ENCODE data around the gene C17orf107. TPM values are rescaled to one million over a fixed set of nuclear protein-coding genes. Genes with fewer than 3 reads are reported as not detected.

The C17orf107 gene
- total and polyA plus RNA-seq, 7 donors = 0.01 to 0.30 (median 0.10) TPM; not detected in 2

DNA sequence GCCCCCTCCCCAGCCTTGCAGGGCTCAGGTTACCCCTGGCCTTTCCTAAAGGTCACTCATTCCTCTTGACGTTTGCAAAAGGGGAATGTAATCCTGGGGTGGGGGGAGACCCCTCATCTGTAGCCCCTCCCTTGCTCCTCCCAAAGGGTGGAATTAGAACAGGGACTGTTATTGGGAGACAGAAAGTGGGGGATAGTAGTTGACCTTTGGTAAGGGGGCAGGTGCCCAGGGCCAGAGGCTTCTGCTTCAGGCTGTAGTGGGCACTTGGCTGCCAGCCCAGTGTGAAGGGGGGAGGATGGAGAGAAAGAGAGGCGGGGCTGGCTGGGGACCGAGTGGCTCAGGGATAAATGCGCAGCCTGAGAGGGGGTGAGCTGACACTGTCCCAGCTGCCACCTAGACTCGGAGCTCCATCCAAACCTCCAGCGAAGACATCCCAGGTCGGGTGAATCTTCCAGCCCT, 51.4 kb downstream of the C17orf107 start, which contains the start of gene ENO3:
Gene ENO3 (plus strand): TSS at position 374 of the 459 bp plus-strand sequence. CDS start 711 bp downstream, outside the sequence.
- Histone ChIP-seq H3K4me3 (peak within 1 kb of the TSS; percentile 97), H3K9me3 (no peaks in the 10 kb centered on the region), H3K27me3 (ENCODE audit: insufficient read depth in 3 of 3, low read length in 2 of 3) (no peaks in the 10 kb centered on the region), H3K27ac (peak within 1 kb of the TSS; percentile 96), H3K36me3 (ENCODE audit: insufficient read depth in 1 of 2, low read depth in 1 of 2) (peaks cover 0 to 26% of the 10 kb centered on the region in 2 donors), H3K4me1 (peaks cover 41% of the 10 kb centered on the region)
- intact Hi-C loops (cut with DNase I) = loop anchor here in 1 of 2 donors (2.0 kb wide), 1 partner anchor 16 kb away; the partner anchor contains the start of gene SPAG7
- DNase-seq = peak; percentile 59 to 77
- 11 to 17% (median 11%) methylated on average over 7 of the region's 7 CpGs for WGBS, 3 donors
- TF ChIP-seq, protein P1, sequence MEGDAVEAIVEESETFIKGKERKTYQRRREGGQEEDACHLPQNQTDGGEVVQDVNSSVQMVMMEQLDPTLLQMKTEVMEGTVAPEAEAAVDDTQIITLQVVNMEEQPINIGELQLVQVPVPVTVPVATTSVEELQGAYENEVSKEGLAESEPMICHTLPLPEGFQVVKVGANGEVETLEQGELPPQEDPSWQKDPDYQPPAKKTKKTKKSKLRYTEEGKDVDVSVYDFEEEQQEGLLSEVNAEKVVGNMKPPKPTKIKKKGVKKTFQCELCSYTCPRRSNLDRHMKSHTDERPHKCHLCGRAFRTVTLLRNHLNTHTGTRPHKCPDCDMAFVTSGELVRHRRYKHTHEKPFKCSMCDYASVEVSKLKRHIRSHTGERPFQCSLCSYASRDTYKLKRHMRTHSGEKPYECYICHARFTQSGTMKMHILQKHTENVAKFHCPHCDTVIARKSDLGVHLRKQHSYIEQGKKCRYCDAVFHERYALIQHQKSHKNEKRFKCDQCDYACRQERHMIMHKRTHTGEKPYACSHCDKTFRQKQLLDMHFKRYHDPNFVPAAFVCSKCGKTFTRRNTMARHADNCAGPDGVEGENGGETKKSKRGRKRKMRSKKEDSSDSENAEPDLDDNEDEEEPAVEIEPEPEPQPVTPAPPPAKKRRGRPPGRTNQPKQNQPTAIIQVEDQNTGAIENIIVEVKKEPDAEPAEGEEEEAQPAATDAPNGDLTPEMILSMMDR (IDR thresholded peaks at IDR 0.05) = no peak
- ATAC-seq = peak in 3 of 4 donors; percentile 14 to 41 (median 22)

DNA sequence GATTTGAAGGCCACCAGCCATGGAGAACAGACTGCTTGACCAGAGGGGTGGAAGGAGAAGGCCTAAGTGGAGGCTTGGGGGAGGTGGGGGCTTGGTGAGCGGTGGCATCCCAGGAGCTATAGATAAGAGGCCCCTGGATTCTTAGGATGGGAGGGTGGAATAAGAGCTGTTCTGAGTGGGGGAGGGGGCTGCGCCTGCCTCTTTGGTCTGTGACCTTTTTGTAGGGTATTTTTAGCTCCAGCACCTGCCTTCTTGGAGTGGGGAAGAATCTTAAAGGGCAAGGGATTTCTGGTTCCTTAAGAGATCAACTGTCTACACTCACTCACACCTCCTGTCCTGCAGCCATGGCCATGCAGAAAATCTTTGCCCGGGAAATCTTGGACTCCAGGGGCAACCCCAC, 52.1 kb downstream of the C17orf107 start:
- Histone ChIP-seq H3K9me3 (no peaks in the 10 kb centered on the region), H3K4me1 (peaks cover 34% of the 10 kb centered on the region), H3K36me3 (ENCODE audit: insufficient read depth in 1 of 2, low read depth in 1 of 2) (peaks cover 0 to 26% of the 10 kb centered on the region in 2 donors), H3K27me3 (ENCODE audit: insufficient read depth in 3 of 3, low read length in 2 of 3) (no peaks in the 10 kb centered on the region), H3K27ac (peak overlapping the region; percentile 96), H3K4me3 (peak overlapping the region; percentile 97)
- intact Hi-C loops (cut with DNase I) = loop anchor here in 1 of 2 donors (2.0 kb wide), 1 partner anchor 15 kb away; the partner anchor contains the start of gene SPAG7
- ATAC-seq (peak; percentile 11 to 50 (median 33)), DNase-seq (peak in 1 of 2 donors; percentile 78)
- 35 to 41% (median 37%) methylated on average over 3 of the region's 3 CpGs for WGBS, 3 donors
- TF ChIP-seq, protein P1 (IDR thresholded peaks at IDR 0.05) = no peak

Other genes starting within 250 kb of the C17orf107 start
- 10 to 100 TPM; 51.7 to 57.2 (median 55.5) TPM for gene PELP1, start 195.4 kb upstream of the C17orf107 start, total RNA-seq
- 10 to 100 TPM; 17.5 to 38.6 (median 20.4) TPM for gene PELP1, start 195.4 kb upstream of the C17orf107 start, polyA plus RNA-seq
- gene ARRB2, start 188.9 kb upstream of the C17orf107 start, total RNA-seq = 10 to 100 TPM; 12.1 to 16.5 (median 14.7) TPM
- 10 to 100 TPM in 1 of 3 donors, 1 to 10 TPM in 2; 6.6 to 11.8 (median 8.0) TPM for gene ARRB2, start 188.9 kb upstream of the C17orf107 start, polyA plus RNA-seq
- gene MED11, start 168.1 kb upstream of the C17orf107 start, total RNA-seq = 10 to 100 TPM; 19.2 to 26.6 (median 23.7) TPM
- gene MED11, start 168.1 kb upstream of the C17orf107 start, polyA plus RNA-seq = 10 to 100 TPM; 44.0 to 52.1 (median 46.3) TPM
- under 1 TPM in 3 of 4 donors, not detected in 1; 0.08 to 0.30 (median 0.15) TPM for gene ZMYND15, start 159.7 kb upstream of the C17orf107 start, total RNA-seq
- under 1 TPM in 2 of 3 donors, not detected in 1; 0.04 to 0.09 TPM for gene ZMYND15, start 159.7 kb upstream of the C17orf107 start, polyA plus RNA-seq
- gene CXCL16, start 159.6 kb upstream of the C17orf107 start, total RNA-seq = 1 to 10 TPM; 1.7 to 5.4 (median 2.8) TPM
- gene CXCL16, start 159.6 kb upstream of the C17orf107 start, polyA plus RNA-seq = under 1 TPM; 0.45 to 0.72 (median 0.48) TPM
- gene TM4SF5, start 127.7 kb upstream of the C17orf107 start, total RNA-seq = not detected
- under 1 TPM in 1 of 3 donors, not detected in 2; 0.34 TPM for gene TM4SF5, start 127.7 kb upstream of the C17orf107 start, polyA plus RNA-seq
- under 1 TPM; 0.42 to 0.84 (median 0.64) TPM for gene VMO1, start 113.2 kb upstream of the C17orf107 start, total RNA-seq
- 1 to 10 TPM in 2 of 3 donors, under 1 TPM in 1; 0.84 to 3.1 (median 1.8) TPM for gene VMO1, start 113.2 kb upstream of the C17orf107 start, polyA plus RNA-seq
- not detected for gene GLTPD2, start 110.6 kb upstream of the C17orf107 start, total RNA-seq
- not detected for gene GLTPD2, start 110.6 kb upstream of the C17orf107 start, polyA plus RNA-seq
- 100 to 1,000 TPM; 160 to 254 (median 234) TPM for gene PSMB6, start 103.4 kb upstream of the C17orf107 start, total RNA-seq
- 100 to 1,000 TPM; 416 to 561 (median 427) TPM for gene PSMB6, start 103.4 kb upstream of the C17orf107 start, polyA plus RNA-seq
- 1 to 10 TPM; 3.7 to 7.5 (median 4.3) TPM for gene PLD2, start 92.4 kb upstream of the C17orf107 start, total RNA-seq
- 1 to 10 TPM; 2.4 to 4.2 (median 3.0) TPM for gene PLD2, start 92.4 kb upstream of the C17orf107 start, polyA plus RNA-seq
- gene MINK1, start 66.2 kb upstream of the C17orf107 start, total RNA-seq = 10 to 100 TPM; 15.8 to 23.8 (median 20.8) TPM
- gene MINK1, start 66.2 kb upstream of the C17orf107 start, polyA plus RNA-seq = 10 to 100 TPM in 2 of 3 donors, 1 to 10 TPM in 1; 8.9 to 19.2 (median 14.2) TPM
- gene CHRNE, start 3.6 kb downstream of the C17orf107 start, total RNA-seq = 1 to 10 TPM in 1 of 4 donors, under 1 TPM in 3; 0.19 to 1.1 (median 0.28) TPM
- gene CHRNE, start 3.6 kb downstream of the C17orf107 start, polyA plus RNA-seq = under 1 TPM; 0.16 to 0.70 (median 0.56) TPM
- under 1 TPM in 1 of 4 donors, not detected in 3; 0.10 TPM for gene GP1BA, start 32.7 kb downstream of the C17orf107 start, total RNA-seq
- gene GP1BA, start 32.7 kb downstream of the C17orf107 start, polyA plus RNA-seq = under 1 TPM in 2 of 3 donors, not detected in 1; 0.04 to 0.05 TPM
- 100 to 1,000 TPM in 3 of 4 donors, 10 to 100 TPM in 1; 97.1 to 225 (median 143) TPM for gene SLC25A11, start 40.5 kb downstream of the C17orf107 start, total RNA-seq
- 100 to 1,000 TPM; 125 to 163 (median 128) TPM for gene SLC25A11, start 40.5 kb downstream of the C17orf107 start, polyA plus RNA-seq
- gene RNF167, start 40.7 kb downstream of the C17orf107 start, total RNA-seq = 10 to 100 TPM; 85.1 to 96.3 (median 87.3) TPM
- gene RNF167, start 40.7 kb downstream of the C17orf107 start, polyA plus RNA-seq = 100 to 1,000 TPM in 1 of 3 donors, 10 to 100 TPM in 2; 85.7 to 151 (median 100.0) TPM
- 100 to 1,000 TPM; 149 to 253 (median 205) TPM for gene PFN1, start 49.0 kb downstream of the C17orf107 start, total RNA-seq
- gene PFN1, start 49.0 kb downstream of the C17orf107 start, polyA plus RNA-seq = 1,000 to 10,000 TPM in 1 of 3 donors, 100 to 1,000 TPM in 2; 220 to 1,518 (median 312) TPM
- 1,000 to 10,000 TPM; 2,251 to 3,238 (median 2,533) TPM for gene ENO3, start 51.6 kb downstream of the C17orf107 start, total RNA-seq
- gene ENO3, start 51.6 kb downstream of the C17orf107 start, polyA plus RNA-seq = 1,000 to 10,000 TPM; 1,126 to 5,696 (median 4,322) TPM
- gene SPAG7, start 68.3 kb downstream of the C17orf107 start, total RNA-seq = 100 to 1,000 TPM in 3 of 4 donors, 10 to 100 TPM in 1; 79.2 to 156 (median 111) TPM
- gene SPAG7, start 68.3 kb downstream of the C17orf107 start, polyA plus RNA-seq = 100 to 1,000 TPM in 2 of 3 donors, 10 to 100 TPM in 1; 93.2 to 179 (median 170) TPM
- gene CAMTA2, start 88.1 kb downstream of the C17orf107 start, total RNA-seq = 10 to 100 TPM; 43.0 to 60.8 (median 51.0) TPM
- gene CAMTA2, start 88.1 kb downstream of the C17orf107 start, polyA plus RNA-seq = 10 to 100 TPM; 30.3 to 50.2 (median 39.5) TPM
- gene INCA1, start 98.0 kb downstream of the C17orf107 start, total RNA-seq = 1 to 10 TPM; 2.9 to 4.9 (median 3.5) TPM
- 1 to 10 TPM; 1.6 to 4.1 (median 4.0) TPM for gene INCA1, start 98.0 kb downstream of the C17orf107 start, polyA plus RNA-seq
- gene KIF1C, start 98.4 kb downstream of the C17orf107 start, total RNA-seq = 1,000 to 10,000 TPM in 1 of 4 donors, 100 to 1,000 TPM in 3; 624 to 1,039 (median 691) TPM
- gene KIF1C, start 98.4 kb downstream of the C17orf107 start, polyA plus RNA-seq = 100 to 1,000 TPM; 204 to 445 (median 311) TPM
- gene SLC52A1, start 135.9 kb downstream of the C17orf107 start, total RNA-seq = not detected
- under 1 TPM in 2 of 3 donors, not detected in 1; 0.01 to 0.04 TPM for gene SLC52A1, start 135.9 kb downstream of the C17orf107 start, polyA plus RNA-seq
- 10 to 100 TPM in 1 of 4 donors, 1 to 10 TPM in 3; 6.8 to 12.3 (median 8.0) TPM for gene ZFP3, start 178.9 kb downstream of the C17orf107 start, total RNA-seq
- 10 to 100 TPM in 1 of 3 donors, 1 to 10 TPM in 2; 3.7 to 11.2 (median 3.9) TPM for gene ZFP3, start 178.9 kb downstream of the C17orf107 start, polyA plus RNA-seq
- 10 to 100 TPM in 1 of 4 donors, 1 to 10 TPM in 3; 5.8 to 12.2 (median 7.4) TPM for gene ZNF232, start 212.3 kb downstream of the C17orf107 start, total RNA-seq
- gene ZNF232, start 212.3 kb downstream of the C17orf107 start, polyA plus RNA-seq = 10 to 100 TPM in 1 of 3 donors, 1 to 10 TPM in 2; 7.1 to 19.3 (median 8.0) TPM
- gene USP6, start 216.5 kb downstream of the C17orf107 start, total RNA-seq = 1 to 10 TPM in 1 of 4 donors, under 1 TPM in 3; 0.40 to 3.2 (median 0.41) TPM
- under 1 TPM; 0.05 to 0.37 (median 0.25) TPM for gene USP6, start 216.5 kb downstream of the C17orf107 start, polyA plus RNA-seq